GM21825 (cell line): ENCODE measurements around the gene LRRC37A.
"Not testable (repeated sequence)": the region's sequence is repeated elsewhere in the genome, so short reads cannot be mapped to it uniquely, and the experiment has no call there.

ENCODE experiments used
- ATAC-seq: cut with Tn5 transposase; IDR thresholded peaks from one replicate; pipeline ENCODE4 v1.9.1; 2021; ENCODE audit warnings: mild to moderate bottlenecking, moderate library complexity; ENCODE audit not compliant: unreplicated experiment

Gene LRRC37A

DNA sequence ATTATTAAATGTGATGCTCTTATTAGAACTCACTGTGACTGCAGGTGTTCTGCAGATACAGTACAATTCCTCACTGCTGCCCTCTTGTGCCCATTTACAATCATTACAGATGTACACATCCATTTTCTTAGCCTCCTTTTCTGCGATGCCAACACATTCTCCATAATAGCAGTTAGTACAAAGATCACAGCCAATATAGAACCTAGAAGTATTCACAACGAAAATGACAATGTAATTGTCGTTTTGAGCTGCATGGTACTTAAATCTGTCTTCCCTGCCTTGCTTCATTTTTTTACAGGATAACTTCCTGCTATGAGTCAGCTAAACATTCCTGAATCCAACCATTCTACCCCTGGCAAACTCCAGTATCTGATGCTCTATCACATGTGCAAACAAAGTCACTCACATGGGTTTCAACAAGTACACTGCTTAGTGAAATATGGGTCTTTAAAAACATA, 8.1 kb upstream of the LRRC37A start:
- not testable (repeated sequence) for ATAC-seq

DNA sequence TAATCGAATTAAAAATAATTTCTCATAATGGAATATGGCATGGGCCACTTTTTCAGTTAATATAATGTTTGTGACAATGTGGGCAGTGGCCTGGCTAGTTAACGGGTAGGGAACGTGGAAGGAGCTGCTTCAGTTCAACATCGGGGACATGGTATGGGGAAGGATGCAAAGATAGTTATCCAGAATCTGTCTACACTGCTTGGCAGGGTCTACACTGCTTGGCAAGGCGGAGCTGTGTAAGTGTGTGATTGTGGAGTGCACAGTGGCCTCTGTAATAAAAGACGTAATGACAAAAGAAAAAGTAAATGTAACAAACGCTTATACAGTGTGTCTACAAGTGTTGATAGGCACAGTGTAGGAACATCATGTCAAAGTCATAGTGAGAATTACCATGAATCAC, 7.3 kb upstream of the LRRC37A start:
- not testable (repeated sequence) for ATAC-seq

DNA sequence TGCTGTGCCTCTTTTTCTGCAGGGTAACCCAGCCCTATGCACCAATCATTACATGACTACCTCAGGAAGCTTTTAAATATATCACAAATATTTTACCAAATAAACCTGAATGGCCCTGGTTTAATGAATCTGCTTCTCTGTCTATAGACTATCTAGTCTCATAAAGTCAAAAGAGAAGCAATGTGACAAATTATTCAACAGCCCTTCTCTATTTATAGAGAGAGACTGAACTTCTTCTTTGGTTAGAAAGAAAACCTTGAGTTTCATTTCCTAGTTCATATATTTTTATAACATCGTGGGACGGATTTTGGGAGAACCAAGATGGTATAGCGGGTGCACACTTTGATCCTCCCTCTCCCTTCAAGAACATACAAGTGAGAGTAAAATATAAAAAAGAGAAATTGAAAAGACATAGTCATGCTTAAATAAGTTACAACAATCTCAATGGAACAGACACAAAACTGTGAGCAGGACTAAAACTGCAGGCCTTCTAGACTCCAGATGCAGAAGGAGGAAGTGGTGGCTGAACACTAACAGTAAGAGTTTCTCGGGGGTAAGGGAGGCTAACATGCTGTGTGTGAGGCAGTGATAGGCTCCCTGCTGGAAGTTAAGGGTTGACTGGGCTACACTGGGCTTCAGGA, 3.9 kb upstream of the LRRC37A start:
- peak; percentile 97 for ATAC-seq

DNA sequence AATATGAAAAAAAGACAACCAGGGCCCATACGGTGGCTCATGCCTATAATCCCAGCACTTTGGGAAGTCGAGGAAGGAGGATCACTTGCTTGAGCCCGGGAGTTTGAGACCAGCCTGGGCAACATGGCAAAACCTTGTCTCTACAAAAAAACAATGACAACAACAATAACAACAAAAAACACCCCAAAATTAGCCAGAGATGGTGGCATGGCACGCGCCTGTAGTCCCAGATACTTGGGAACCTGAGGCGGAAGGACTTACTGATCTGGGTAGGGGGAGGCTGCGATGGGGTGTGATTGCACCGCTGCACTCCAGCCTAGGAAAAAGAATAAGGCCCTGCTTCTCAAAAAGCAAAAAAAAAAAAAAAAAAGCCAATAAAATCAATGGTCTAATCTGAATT, 3.3 kb upstream of the LRRC37A start:
- ATAC-seq, result not testable (repeated sequence)

DNA sequence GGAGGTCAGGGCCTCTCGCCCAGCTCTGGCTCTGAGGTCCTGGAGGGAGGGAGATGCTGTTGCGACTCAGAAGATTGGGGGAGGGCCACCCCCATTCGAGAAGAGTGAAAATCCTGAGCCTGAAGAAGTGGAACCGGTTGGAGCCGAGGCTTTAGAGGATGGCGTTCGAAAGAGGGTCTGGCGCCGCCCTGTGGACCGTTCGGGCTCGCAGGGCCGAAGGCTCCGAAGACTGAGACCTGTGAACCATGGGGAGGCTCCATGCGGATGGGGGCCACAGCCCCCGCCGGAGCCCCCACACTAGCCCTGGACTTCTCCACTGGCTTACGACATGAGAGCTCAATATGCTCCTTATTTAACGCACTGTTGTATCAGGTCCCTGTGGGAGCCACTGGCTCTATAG, 46.3 kb downstream of the LRRC37A start:
- not testable (repeated sequence) for ATAC-seq

DNA sequence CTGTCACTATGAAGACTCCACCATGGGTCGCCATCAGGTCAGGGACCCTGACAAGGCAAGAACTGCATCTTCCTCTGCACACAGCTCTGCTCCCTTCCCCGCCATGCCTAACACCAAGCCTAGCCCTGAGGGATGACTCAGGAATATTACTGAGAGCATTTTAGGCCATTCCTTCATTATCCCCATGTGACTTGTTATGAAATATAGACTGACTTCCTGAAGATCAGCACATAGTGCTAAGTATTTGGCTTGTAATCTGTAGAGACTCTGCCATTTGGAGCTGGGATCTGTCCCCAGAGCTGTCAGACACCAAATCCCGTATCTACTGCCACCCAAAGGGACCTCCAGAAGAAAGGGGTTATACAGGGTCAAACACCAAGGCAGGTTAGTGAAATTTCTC, 47.2 kb downstream of the LRRC37A start:
- not testable (repeated sequence) for ATAC-seq

DNA sequence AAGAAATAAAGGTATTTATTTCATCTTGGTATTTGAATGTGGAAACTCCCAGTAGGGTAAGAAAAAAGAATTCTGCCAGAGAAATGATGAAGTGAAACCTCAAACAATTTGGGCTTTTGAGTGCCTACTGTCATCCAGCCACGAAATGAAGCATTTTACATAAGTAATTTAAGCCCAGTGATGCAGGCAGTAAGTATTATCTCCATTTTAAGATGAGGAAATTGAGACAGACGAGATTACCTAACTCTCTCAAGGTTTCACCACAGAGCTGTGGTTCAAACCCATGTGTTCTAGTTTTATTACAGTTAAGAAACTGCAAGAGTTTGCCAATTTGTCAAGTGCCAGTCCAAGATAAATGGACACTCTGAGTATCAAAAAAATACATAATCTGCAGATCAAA, 53.4 kb downstream of the LRRC37A start:
- ATAC-seq, result not testable (repeated sequence)

DNA sequence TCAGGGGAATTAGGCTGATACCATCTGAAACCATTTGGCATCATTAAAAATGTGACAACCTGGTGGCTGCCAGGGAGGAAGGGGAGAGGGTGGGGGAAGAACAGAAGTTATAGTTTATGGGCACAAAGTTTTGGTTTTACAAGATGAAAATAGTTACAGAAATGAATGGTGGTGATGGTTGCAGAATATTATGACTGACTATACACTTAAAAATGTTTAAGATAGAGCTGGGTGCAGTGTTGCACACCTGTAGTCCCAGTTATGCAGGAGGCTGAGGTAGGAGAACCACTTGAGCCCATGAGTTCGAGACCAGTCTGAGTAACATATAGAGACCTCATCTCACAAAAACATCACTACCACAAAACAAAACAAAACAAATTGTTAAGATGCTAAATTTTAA, 54.1 kb downstream of the LRRC37A start:
- ATAC-seq, result not testable (repeated sequence)

DNA sequence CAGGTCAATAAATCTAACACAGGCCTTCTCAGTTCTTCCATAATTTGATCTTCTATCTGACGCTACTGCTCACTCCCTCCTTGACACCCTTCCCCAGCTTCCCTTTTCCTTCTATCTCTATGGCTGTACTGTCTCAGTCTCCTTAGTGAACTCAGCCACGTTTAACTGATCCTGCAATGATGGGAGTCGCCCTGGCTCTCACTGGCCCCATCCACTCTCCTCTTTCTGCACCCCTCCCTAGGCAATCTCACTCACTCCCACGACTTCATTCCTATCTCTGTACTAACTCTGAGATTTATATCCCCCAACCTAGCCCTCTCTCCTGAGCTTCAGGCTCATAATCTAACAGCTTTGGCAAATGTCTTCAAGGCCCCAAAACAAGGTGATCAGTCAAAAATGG, 58.9 kb downstream of the LRRC37A start:
- ATAC-seq, result not testable (repeated sequence)

DNA sequence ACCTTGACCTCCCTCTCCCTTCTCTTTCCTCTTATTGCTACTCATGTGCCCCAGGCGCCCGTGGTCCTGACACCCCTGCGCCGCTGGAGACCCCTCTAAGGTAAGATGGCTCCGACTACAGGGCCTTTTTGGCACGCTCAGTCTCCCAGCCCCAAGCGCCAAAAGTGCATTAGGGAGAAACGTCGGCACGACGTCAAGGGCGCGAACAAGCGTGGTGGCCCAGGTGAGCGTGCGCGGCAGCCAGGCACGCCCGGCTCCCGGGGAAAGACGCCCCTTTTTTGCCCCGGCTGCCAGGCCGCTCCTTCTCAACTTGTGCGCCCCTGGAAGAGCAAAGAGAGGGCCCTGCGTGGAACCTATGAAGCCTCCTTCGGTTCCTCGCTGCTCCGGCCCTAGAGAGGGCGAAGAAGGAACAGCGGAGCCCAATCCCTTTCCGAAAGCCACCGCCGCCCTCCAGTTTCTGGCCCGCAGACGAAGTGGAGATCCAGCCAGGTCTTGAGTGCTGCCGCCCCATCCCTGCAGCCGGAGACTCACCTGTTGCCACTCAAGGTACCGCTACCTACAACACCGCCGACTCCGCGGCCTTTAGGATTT, 66.3 kb downstream of the LRRC37A start:
- ATAC-seq, result peak; percentile 36

DNA sequence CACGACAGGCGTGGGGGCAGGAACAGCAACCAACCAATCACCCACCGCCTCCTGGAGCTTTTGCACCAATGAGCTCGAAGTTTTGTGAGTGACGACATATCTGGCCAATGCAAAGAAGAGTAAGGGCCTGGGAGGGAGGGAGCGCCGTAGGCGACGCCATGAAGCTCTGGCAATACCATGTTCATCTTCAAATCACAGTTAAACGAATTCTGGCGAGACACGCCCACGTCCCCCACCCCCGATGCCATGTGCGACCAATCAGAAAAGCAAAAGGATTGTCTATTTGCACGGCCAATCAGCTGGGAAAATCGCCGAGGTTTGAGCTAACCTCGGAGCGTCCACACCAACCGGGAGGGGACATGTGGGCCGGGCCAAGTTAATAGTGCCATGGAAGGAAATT, 66.8 kb downstream of the LRRC37A start, which contains the start of gene ARL17B:
Gene ARL17B (minus strand): TSS at position 12 of the 400 bp plus-strand sequence. CDS start 3,369 bp downstream, outside the sequence.
- ATAC-seq, result peak; percentile 97

DNA sequence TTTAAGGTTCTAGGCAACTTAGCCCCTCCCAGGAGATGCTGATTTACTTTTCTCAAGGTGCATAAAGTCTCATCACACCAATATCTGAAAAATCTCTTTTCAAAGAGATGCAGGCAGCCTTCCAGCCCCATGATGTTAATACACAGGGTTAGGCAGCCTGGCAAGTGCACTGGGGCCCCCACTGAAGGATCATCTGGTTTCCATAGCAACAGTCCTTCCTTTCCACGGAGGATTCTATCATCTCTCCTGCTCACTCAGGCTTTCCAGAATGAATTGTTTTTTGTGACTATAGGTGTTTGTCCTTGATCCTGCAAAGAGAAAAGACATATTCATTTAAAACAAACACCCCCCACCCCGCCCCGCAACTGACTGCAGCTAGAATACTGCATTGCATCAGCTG, 72.6 kb downstream of the LRRC37A start:
- not testable (repeated sequence) for ATAC-seq

DNA sequence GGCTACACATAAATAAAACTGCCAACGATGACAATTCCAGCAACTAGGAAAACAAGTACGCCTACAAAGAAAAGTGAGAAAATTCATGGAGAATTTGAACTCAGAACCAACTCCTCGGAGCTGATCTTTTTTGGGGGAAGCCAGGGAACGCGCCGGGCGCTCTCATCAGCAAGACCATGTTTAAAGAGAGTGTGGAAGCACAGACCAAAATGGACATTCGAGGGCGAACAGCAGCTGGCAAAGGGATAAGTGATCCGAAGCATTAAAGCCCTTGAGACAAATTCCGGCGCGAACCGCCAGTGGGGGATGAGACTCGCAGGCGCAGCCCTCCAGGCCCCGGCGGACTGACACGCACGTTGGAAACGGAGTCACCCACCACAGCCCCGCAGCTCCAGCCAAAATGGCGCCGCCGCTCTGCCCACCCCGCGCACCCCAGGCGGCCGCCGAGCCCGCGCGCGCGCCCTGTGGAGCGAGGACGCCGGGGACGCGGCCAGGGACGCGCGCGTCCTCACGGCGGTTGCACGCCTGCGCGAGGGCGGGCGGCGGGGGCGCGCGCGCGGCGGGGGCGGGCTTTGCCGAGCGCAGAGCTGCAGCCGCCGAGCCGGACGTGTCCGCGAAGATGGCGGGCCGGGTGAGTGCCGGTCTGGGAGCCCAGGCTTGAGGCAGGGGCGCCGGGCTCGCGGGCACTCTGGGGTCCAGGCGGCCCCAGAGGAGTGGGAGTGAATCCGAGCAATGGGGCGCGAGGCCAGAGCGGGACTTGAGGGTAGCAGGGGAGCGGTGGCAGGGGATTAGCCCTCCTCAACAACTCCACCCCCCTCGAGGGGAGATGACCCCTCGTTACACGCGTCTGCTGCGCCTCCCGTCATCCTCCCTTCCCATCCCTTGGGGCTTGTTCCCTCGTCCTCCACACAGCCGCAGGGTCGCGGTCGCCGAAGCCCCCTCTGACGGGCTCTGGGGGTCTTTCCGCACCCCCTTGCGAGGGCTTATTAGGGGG, 77.6 kb downstream of the LRRC37A start:
- ATAC-seq, result peak; percentile 79

DNA sequence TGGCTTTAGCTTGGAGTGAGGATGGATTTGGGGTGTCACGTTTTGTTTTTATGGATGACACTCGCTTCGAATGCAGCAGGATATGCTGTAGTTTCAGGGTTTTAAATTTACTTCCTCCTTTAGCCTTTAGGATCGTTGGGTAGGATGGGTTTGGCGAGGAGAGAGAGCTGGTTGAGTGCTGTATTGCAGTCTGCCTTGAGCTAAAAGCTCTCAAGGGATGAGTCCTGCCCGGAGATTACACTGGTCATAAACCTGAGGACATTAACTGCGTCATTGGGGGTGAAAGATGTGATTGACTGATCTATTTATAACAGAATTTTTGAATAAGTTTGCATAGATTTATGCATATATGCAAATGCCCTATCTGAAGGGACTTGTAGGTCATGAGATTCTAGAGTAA, 78.5 kb downstream of the LRRC37A start:
- not testable (repeated sequence) for ATAC-seq

DNA sequence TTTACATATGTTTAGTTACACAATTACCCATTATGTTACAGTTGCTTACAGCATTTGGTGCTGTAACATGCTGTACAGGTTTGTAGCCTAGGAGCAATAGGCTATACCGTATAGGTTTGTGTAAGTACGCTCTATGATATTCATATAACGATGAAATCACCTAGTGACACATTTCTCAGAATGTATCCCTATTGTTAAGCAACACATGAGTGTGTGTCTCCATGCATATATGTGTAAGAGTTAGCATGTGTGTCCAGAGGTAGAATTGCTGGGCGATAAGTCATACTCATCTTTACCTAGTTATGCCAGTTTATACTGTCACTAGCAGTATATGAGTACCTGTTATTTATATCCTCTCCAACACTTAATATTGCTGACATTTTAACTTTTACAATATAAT, 88.2 kb downstream of the LRRC37A start:
- ATAC-seq, result not testable (repeated sequence)

DNA sequence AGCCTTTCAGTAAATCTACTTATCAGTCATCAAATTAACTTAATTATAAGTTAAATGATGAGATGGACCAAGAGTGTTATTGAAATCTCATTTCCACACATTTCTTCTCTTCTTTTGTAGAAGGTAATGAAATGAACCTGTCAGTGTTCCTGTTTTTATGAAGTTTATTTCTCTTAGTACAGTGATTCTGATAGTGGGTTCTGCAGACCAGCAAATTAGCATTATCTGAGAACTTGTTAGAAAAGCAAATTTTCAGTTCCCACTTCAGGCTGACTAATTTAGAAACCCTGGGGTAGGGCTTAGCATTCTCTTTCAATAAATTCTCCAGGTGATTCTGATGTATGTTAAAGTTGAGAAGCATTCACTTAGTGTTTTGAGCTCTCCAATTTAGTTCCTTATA, 90.6 kb downstream of the LRRC37A start:
- not testable (repeated sequence) for ATAC-seq
